Skeletal muscle satellite cell (primary cell): ENCODE results near the gene TBC1D21.

Source experiments
- H3K27me3 ChIP-seq: 2 replicates; pipeline ENCODE4 v1.7.0; 2013; ENCODE audit warnings: low read length; ENCODE audit not compliant: control insufficient read depth, insufficient read depth
- H3K36me3 ChIP-seq: 2 replicates; pipeline ENCODE4 v1.7.0; 2013; ENCODE audit warnings: mild to moderate bottlenecking, control low read depth, low read length; ENCODE audit not compliant: insufficient read depth
- H3K4me1 ChIP-seq: 2 replicates; pipeline ENCODE4 v1.7.0; 2013; ENCODE audit warnings: low read length; ENCODE audit not compliant: control insufficient read depth, insufficient read depth
- H3K4me2 ChIP-seq: 2 replicates; pipeline ENCODE4 v1.7.0; 2013; ENCODE audit warnings: mild to moderate bottlenecking, low read length
- H3K4me3 ChIP-seq: 2 replicates; pipeline ENCODE4 v1.7.0; 2013; ENCODE audit warnings: low read length
- H3K9ac ChIP-seq: 2 replicates; pipeline ENCODE4 v1.7.0; 2013; ENCODE audit warnings: mild to moderate bottlenecking, low read depth, low read length, moderate library complexity
- H3K9me3 ChIP-seq: replicated peaks from 2 replicates; pipeline ENCODE4 v1.7.0; 2013; ENCODE audit warnings: mild to moderate bottlenecking, control low read depth, low read length

Gene TBC1D21

DNA sequence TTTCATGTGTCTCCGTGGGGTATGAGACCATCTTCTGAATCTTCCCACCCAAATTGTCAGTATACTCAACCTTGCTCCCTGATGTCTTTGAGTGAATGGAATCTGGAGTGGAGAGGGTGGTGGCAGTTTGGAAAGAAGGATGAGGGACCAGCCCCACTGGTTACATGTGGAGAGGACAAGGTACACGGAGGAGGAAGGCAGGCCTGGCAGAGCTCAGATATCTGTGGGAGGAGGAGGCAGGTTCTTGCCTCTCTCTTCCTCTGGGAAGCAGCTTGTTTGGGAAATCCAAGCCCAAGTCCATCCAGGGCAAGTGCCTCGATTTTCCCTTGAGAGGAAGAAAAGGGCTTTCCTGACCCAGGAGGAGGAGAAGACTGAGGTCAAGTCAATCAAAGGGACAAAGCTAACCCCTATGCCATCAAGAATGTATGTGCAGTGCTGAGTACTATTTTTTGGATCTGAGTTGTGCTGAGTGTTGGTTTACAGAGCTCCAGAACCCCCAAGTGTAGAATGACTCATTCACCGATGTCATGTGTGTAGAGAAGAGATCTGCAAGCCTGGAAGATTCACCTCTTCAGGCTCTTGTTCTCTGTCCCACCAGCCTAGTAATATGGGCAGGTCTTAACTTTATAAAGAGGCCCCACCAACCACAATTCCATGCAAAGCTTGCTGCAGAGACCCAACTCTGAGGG is 33.1 kb downstream of the TBC1D21 start:
- Histone ChIP-seq H3K36me3 (peaks cover 9% of the 10 kb centered on the region), H3K27me3 (no peaks in the 10 kb centered on the region), H3K9me3 (no peaks in the 10 kb centered on the region), H3K9ac (no peak overlapping the region), H3K4me1 (peaks cover 7% of the 10 kb centered on the region), H3K4me3 (no peak overlapping the region), H3K4me2 (no peak overlapping the region)

DNA sequence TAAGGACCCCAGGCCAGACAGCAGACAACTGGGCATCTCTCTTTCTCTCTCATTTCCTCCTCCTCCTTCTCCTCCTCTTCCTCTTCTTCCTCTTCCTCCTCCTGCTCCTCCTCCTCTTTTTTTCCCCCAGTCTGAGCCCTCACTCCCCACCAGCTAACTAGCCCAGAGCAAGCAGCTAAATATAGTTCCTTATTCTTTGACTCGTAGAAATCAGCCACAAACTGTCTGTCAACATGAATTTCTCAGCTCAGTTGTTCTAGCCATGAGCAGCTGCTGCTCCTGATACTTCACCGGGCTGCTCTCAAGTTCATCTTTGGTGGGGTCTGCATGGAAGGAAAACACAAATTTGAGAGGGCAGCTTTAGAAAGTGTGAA is 33.7 kb downstream of the TBC1D21 start:
- peaks cover 9% of the 10 kb centered on the region for H3K36me3 ChIP-seq
- no peak overlapping the region for H3K9ac ChIP-seq
- no peak overlapping the region for H3K4me3 ChIP-seq
- H3K9me3 ChIP-seq = no peaks in the 10 kb centered on the region
- H3K4me1 ChIP-seq = peaks cover 7% of the 10 kb centered on the region
- no peak overlapping the region for H3K4me2 ChIP-seq
- H3K27me3 ChIP-seq = no peaks in the 10 kb centered on the region

- Histone ChIP-seq H3K4me3 (no peak overlapping the region), H3K36me3 (peaks cover 9% of the 10 kb centered on the region), H3K27me3 (no peaks in the 10 kb centered on the region), H3K4me2 (no peak overlapping the region), H3K9me3 (no peaks in the 10 kb centered on the region), H3K9ac (no peak overlapping the region), H3K4me1 (peaks cover 7% of the 10 kb centered on the region)
Measured at GRCh38 chr15:73908030-73908821, 34.9 kb downstream of the TBC1D21 start.

GRCh38 chr15:73908822-73909122 is 35.4 kb downstream of the TBC1D21 start:
- H3K27me3 ChIP-seq = no peaks in the 10 kb centered on the region
- H3K36me3 ChIP-seq = peaks cover 9% of the 10 kb centered on the region
- no peak overlapping the region for H3K4me3 ChIP-seq

DNA sequence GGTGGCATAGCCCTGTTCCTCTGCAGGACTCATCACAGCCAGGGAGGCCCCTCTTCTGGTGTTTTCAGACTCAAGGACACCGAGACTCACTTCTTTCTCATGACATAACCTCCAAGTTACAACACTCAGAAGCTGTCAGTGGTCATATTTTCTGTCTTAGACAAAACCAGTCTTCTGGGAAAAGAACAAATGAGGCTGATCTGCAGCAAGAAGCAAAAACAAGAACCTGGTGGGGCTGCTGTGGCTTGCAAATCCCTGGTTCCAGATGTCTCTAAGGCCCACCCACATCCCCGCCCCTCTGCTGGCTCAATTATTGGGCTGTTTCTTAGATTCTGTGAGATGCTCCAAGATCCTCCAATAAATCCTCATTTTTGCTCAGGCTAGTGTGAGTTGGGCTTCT is 36.3 kb downstream of the TBC1D21 start:
- Histone ChIP-seq H3K9ac (no peak overlapping the region), H3K27me3 (no peaks in the 10 kb centered on the region), H3K4me3 (no peak overlapping the region), H3K9me3 (no peaks in the 10 kb centered on the region), H3K36me3 (peaks cover 9% of the 10 kb centered on the region), H3K4me1 (peaks cover 7% of the 10 kb centered on the region), H3K4me2 (no peak overlapping the region)

More at GRCh38 chr15:73908822-73909122, 35.4 kb downstream of the TBC1D21 start:
- H3K9me3 ChIP-seq = no peaks in the 10 kb centered on the region
- H3K9ac ChIP-seq = no peak overlapping the region
- H3K4me1 ChIP-seq = peaks cover 7% of the 10 kb centered on the region
- no peak overlapping the region for H3K4me2 ChIP-seq

- H3K9me3 ChIP-seq = no peaks in the 10 kb centered on the region
- peaks cover 10% of the 10 kb centered on the region for H3K4me1 ChIP-seq
- peaks cover 9% of the 10 kb centered on the region for H3K36me3 ChIP-seq
- no peak overlapping the region for H3K4me2 ChIP-seq
- H3K4me3 ChIP-seq = no peak overlapping the region
- H3K27me3 ChIP-seq = no peaks in the 10 kb centered on the region
- no peak overlapping the region for H3K9ac ChIP-seq
Measured at GRCh38 chr15:73910522-73911303, 37.3 kb downstream of the TBC1D21 start.

GRCh38 chr15:73912030-73912596 is 38.7 kb downstream of the TBC1D21 start:
- no peaks in the 10 kb centered on the region for H3K27me3 ChIP-seq

DNA sequence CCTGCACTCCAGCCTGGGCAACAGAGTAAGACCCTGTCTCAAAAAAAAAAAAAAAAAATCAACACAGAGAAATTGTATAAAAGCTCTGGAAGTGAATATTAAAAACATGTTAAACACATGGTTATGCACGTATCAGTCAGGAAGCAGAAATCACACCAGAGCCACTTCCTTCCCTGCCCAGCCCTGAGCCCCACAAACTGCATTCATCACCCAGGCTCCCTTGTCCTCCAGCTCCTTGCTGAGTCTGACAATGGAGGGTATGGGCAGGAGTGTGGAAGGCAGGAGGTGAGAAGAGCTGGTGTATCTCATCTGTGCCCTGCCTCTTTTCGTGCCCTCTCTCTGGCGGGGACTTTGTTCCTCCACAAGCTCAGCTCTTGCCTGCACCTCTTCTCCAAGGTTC is 40.8 kb downstream of the TBC1D21 start:
- H3K4me2 ChIP-seq = no peak overlapping the region
- H3K9me3 ChIP-seq = no peaks in the 10 kb centered on the region
- no peak overlapping the region for H3K4me3 ChIP-seq
- H3K9ac ChIP-seq = no peak overlapping the region
- peaks cover 4% of the 10 kb centered on the region for H3K4me1 ChIP-seq
- no peaks in the 10 kb centered on the region for H3K27me3 ChIP-seq
- peaks cover 12% of the 10 kb centered on the region for H3K36me3 ChIP-seq

More at GRCh38 chr15:73912030-73912596, 38.7 kb downstream of the TBC1D21 start:
- peaks cover 17% of the 10 kb centered on the region for H3K36me3 ChIP-seq
- H3K4me2 ChIP-seq = no peak overlapping the region
- no peak overlapping the region for H3K4me3 ChIP-seq
- peaks cover 4% of the 10 kb centered on the region for H3K4me1 ChIP-seq
- no peaks in the 10 kb centered on the region for H3K9me3 ChIP-seq
- H3K9ac ChIP-seq = no peak overlapping the region

DNA sequence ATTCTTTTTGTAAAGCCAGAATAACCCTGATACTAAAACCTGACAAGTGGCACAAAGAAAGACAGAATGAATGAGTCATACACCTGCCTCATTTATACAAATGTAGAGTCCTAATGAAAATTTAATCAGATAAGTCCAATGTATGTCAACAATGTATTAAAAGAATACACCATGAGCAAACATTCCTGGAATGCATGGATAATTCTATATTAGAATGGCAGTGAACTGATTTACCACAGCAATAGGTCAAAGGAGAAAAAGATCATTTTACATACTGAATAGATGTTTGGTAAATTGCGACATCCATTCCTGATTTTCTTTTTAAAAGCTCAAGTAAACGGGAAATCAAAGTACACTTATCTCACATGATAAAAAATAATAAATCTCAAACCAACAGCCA is 41.7 kb downstream of the TBC1D21 start:
- Histone ChIP-seq H3K4me1 (peaks cover 4% of the 10 kb centered on the region), H3K36me3 (peaks cover 15% of the 10 kb centered on the region), H3K9ac (no peak overlapping the region), H3K4me3 (no peak overlapping the region), H3K4me2 (no peak overlapping the region), H3K27me3 (no peaks in the 10 kb centered on the region), H3K9me3 (no peaks in the 10 kb centered on the region)

DNA sequence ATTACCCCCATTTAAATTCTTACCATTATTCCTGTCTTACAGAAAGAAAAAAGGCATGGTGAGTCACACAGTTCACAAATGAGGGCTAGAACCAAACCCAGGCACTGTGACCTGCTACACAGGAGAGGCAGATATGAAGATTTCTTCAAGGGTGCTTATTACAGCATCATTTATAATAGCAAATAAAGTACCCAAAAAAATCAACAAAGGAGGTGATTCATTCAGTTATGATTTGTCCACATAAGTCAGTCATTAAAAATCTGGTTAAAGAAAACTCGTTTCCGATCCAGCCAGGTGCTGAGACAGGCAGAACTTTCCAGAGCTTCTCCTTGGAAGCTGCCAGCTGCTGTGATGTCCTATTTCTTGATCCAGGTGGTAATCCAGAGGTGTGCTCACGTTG is 45.4 kb downstream of the TBC1D21 start:
- Histone ChIP-seq H3K4me2 (no peak overlapping the region), H3K36me3 (peaks cover 11% of the 10 kb centered on the region), H3K4me3 (no peak overlapping the region), H3K4me1 (peaks cover 31% of the 10 kb centered on the region), H3K27me3 (no peaks in the 10 kb centered on the region), H3K9me3 (no peaks in the 10 kb centered on the region), H3K9ac (no peak overlapping the region)

DNA sequence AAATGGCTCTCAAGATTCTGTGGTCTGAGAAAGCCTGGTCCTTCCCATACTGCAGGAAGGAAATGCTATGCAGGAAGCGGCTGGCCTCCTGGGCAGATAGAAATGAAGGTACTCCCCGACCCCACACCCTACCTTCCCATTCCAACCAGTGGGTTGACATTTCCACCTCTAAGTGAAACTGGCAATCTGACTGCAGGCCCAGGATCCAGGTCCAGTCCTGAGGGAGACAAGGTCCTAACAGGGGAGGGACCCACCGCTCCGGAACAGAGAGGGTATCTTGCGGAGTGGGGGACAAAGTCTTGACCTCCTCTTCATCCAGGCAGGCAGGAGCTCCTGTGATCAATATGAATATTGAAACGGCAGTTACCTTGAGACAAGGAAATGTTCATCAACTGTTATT is 46.3 kb downstream of the TBC1D21 start:
- Histone ChIP-seq H3K9ac (no peak overlapping the region), H3K4me3 (no peak overlapping the region), H3K27me3 (no peaks in the 10 kb centered on the region), H3K4me2 (no peak overlapping the region), H3K9me3 (no peaks in the 10 kb centered on the region), H3K36me3 (peaks cover 11% of the 10 kb centered on the region), H3K4me1 (peaks cover 40% of the 10 kb centered on the region)
